ENCODE measurements around the gene UMAD1.

Gene UMAD1

GRCh38 chr7:7859411-7859810 lies 218.9 kb downstream of the UMAD1 start:
- no peak overlapping the region for H3K18ac ChIP-seq (ENCODE audit: low read length)
- H2BK15ac ChIP-seq (replicated peaks; ENCODE audit: low read depth) = no peak overlapping the region
- no peak for DNase-seq
- H4K8ac ChIP-seq (ENCODE audit: low read depth, low read length) = no peak overlapping the region
- no peaks in the 10 kb centered on the region for H3K4me1 ChIP-seq (ENCODE audit: control insufficient read depth, low read depth, low read length)
- no peak overlapping the region for H2BK120ac ChIP-seq (ENCODE audit: low read depth, low read length)
- no peak overlapping the region for H3K4ac ChIP-seq (ENCODE audit: low read depth, low read length)
- H3K27me3 ChIP-seq (ENCODE audit: insufficient read depth, low read length, poor library complexity) = no peaks in the 10 kb centered on the region
- no peak overlapping the region for H3K56ac ChIP-seq (ENCODE audit: low read length)
- no peaks in the 10 kb centered on the region for H3K79me1 ChIP-seq (ENCODE audit: low read length)
- H2AK5ac ChIP-seq (ENCODE audit: low read length) = no peak overlapping the region
- H3K27ac ChIP-seq (ENCODE audit: low read depth, low read length) = no peak overlapping the region
- H3K4me3 ChIP-seq (ENCODE audit: low read length) = no peak overlapping the region
- H3K23ac ChIP-seq (ENCODE audit: low read length) = no peak overlapping the region
- no peak overlapping the region for H2BK5ac ChIP-seq (ENCODE audit: low read length)
- no CpG with 5 or more reads among the region's 4 CpGs for WGBS (ENCODE audit: extremely low coverage, insufficient coverage, low lambda C conversion rate)
- no peaks in the 10 kb centered on the region for H3K36me3 ChIP-seq (ENCODE audit: control insufficient read depth, insufficient read depth, low read length)
- H3K79me2 ChIP-seq (ENCODE audit: control insufficient read depth, insufficient read depth, low read length) = no peaks in the 10 kb centered on the region
- no peak overlapping the region for H3K4me2 ChIP-seq (ENCODE audit: low read length)
- no peak overlapping the region for H3K9ac ChIP-seq (ENCODE audit: low read length)
- H4K5ac ChIP-seq (ENCODE audit: low read length) = no peak overlapping the region

- Histone ChIP-seq H3K27me3 (ENCODE audit: insufficient read depth, low read length, poor library complexity) (no peaks in the 10 kb centered on the region), H4K8ac (ENCODE audit: low read depth, low read length) (no peak overlapping the region), H3K79me1 (ENCODE audit: low read length) (no peaks in the 10 kb centered on the region), H3K79me2 (ENCODE audit: control insufficient read depth, insufficient read depth, low read length) (no peaks in the 10 kb centered on the region), H3K4ac (ENCODE audit: low read depth, low read length) (no peak overlapping the region), H2BK120ac (ENCODE audit: low read depth, low read length) (no peak overlapping the region), H2AK5ac (ENCODE audit: low read length) (no peak overlapping the region), H3K18ac (ENCODE audit: low read length) (no peak overlapping the region), H4K5ac (ENCODE audit: low read length) (no peak overlapping the region), H2BK15ac (replicated peaks; ENCODE audit: low read depth) (no peak overlapping the region), H3K4me3 (ENCODE audit: low read length) (no peak overlapping the region), H2BK5ac (ENCODE audit: low read length) (no peak overlapping the region), H3K4me2 (ENCODE audit: low read length) (no peak overlapping the region), H3K36me3 (ENCODE audit: control insufficient read depth, insufficient read depth, low read length) (no peaks in the 10 kb centered on the region), H3K27ac (ENCODE audit: low read depth, low read length) (no peak overlapping the region), H3K4me1 (ENCODE audit: control insufficient read depth, low read depth, low read length) (no peaks in the 10 kb centered on the region), H3K56ac (ENCODE audit: low read length) (no peak overlapping the region), H3K9ac (ENCODE audit: low read length) (no peak overlapping the region), H3K23ac (ENCODE audit: low read length) (no peak overlapping the region)
- no peak for DNase-seq
- WGBS (ENCODE audit: extremely low coverage, insufficient coverage, low lambda C conversion rate) = no CpG with 5 or more reads among the region's 1 CpG
These were observed 220.7 kb downstream of the UMAD1 start for GRCh38 chr7:7861211-7861633.

GRCh38 chr7:7862393-7862792 lies 221.8 kb downstream of the UMAD1 start:
- H2AK5ac ChIP-seq (ENCODE audit: low read length) = no peak overlapping the region
- H4K5ac ChIP-seq (ENCODE audit: low read length) = no peak overlapping the region
- no peaks in the 10 kb centered on the region for H3K36me3 ChIP-seq (ENCODE audit: control insufficient read depth, insufficient read depth, low read length)
- H2BK120ac ChIP-seq (ENCODE audit: low read depth, low read length) = no peak overlapping the region
- H3K4me1 ChIP-seq (ENCODE audit: control insufficient read depth, low read depth, low read length) = no peaks in the 10 kb centered on the region
- H3K27me3 ChIP-seq (ENCODE audit: insufficient read depth, low read length, poor library complexity) = no peaks in the 10 kb centered on the region
- no peak overlapping the region for H3K56ac ChIP-seq (ENCODE audit: low read length)
- H3K18ac ChIP-seq (ENCODE audit: low read length) = no peak overlapping the region
- no peak overlapping the region for H2BK5ac ChIP-seq (ENCODE audit: low read length)
- no peak overlapping the region for H2BK15ac ChIP-seq (replicated peaks; ENCODE audit: low read depth)
- no peak overlapping the region for H3K4ac ChIP-seq (ENCODE audit: low read depth, low read length)
- no peak for DNase-seq
- no peak overlapping the region for H3K4me2 ChIP-seq (ENCODE audit: low read length)
- H3K79me2 ChIP-seq (ENCODE audit: control insufficient read depth, insufficient read depth, low read length) = no peaks in the 10 kb centered on the region
- H3K9ac ChIP-seq (ENCODE audit: low read length) = no peak overlapping the region
- no peak overlapping the region for H3K23ac ChIP-seq (ENCODE audit: low read length)
- no peak overlapping the region for H4K8ac ChIP-seq (ENCODE audit: low read depth, low read length)
- H3K27ac ChIP-seq (ENCODE audit: low read depth, low read length) = no peak overlapping the region
- no peaks in the 10 kb centered on the region for H3K79me1 ChIP-seq (ENCODE audit: low read length)
- no peak overlapping the region for H3K4me3 ChIP-seq (ENCODE audit: low read length)
- WGBS (ENCODE audit: extremely low coverage, insufficient coverage, low lambda C conversion rate) = no CpG with 5 or more reads among the region's 2 CpGs

- no peak overlapping the region for H3K9ac ChIP-seq (ENCODE audit: low read length)
- no peak overlapping the region for H3K4me2 ChIP-seq (ENCODE audit: low read length)
- no peak overlapping the region for H2BK5ac ChIP-seq (ENCODE audit: low read length)
- no peak overlapping the region for H3K18ac ChIP-seq (ENCODE audit: low read length)
- H3K27ac ChIP-seq (ENCODE audit: low read depth, low read length) = no peak overlapping the region
- no CpG with 5 or more reads among the region's 10 CpGs for WGBS (ENCODE audit: extremely low coverage, insufficient coverage, low lambda C conversion rate)
- H4K5ac ChIP-seq (ENCODE audit: low read length) = no peak overlapping the region
- peak; percentile 5 for DNase-seq
- no peaks in the 10 kb centered on the region for H3K36me3 ChIP-seq (ENCODE audit: control insufficient read depth, insufficient read depth, low read length)
- no peak overlapping the region for H3K4me3 ChIP-seq (ENCODE audit: low read length)
- H3K79me2 ChIP-seq (ENCODE audit: control insufficient read depth, insufficient read depth, low read length) = no peaks in the 10 kb centered on the region
- no peak overlapping the region for H4K8ac ChIP-seq (ENCODE audit: low read depth, low read length)
- no peaks in the 10 kb centered on the region for H3K79me1 ChIP-seq (ENCODE audit: low read length)
- H3K27me3 ChIP-seq (ENCODE audit: insufficient read depth, low read length, poor library complexity) = no peaks in the 10 kb centered on the region
- H2AK5ac ChIP-seq (ENCODE audit: low read length) = no peak overlapping the region
- H2BK15ac ChIP-seq (replicated peaks; ENCODE audit: low read depth) = no peak overlapping the region
- no peak overlapping the region for H3K56ac ChIP-seq (ENCODE audit: low read length)
- H2BK120ac ChIP-seq (ENCODE audit: low read depth, low read length) = peak overlapping the region; percentile 18
- peak overlapping the region; percentile 78 for H3K4ac ChIP-seq (ENCODE audit: low read depth, low read length)
- peaks cover 7% of the 10 kb centered on the region for H3K4me1 ChIP-seq (ENCODE audit: control insufficient read depth, low read depth, low read length)
- no peak overlapping the region for H3K23ac ChIP-seq (ENCODE audit: low read length)
These were observed 227.5 kb downstream of the UMAD1 start for GRCh38 chr7:7867846-7868571.

GRCh38 chr7:7868572-7868899 lies 228.0 kb downstream of the UMAD1 start:
- no peak overlapping the region for H3K4ac ChIP-seq (ENCODE audit: low read depth, low read length)

GRCh38 chr7:7869036-7869435 lies 228.5 kb downstream of the UMAD1 start:
- peak; percentile 78 for DNase-seq
- H2AK5ac ChIP-seq (ENCODE audit: low read length) = no peak overlapping the region
- no peak overlapping the region for H3K56ac ChIP-seq (ENCODE audit: low read length)
- no peak overlapping the region for H3K23ac ChIP-seq (ENCODE audit: low read length)
- H3K27me3 ChIP-seq (ENCODE audit: insufficient read depth, low read length, poor library complexity) = no peaks in the 10 kb centered on the region
- no peak overlapping the region for H3K9ac ChIP-seq (ENCODE audit: low read length)
- H2BK15ac ChIP-seq (replicated peaks; ENCODE audit: low read depth) = no peak overlapping the region
- H3K4me2 ChIP-seq (ENCODE audit: low read length) = no peak overlapping the region
- no peak overlapping the region for H4K8ac ChIP-seq (ENCODE audit: low read depth, low read length)
- H3K4me1 ChIP-seq (ENCODE audit: control insufficient read depth, low read depth, low read length) = peaks cover 7% of the 10 kb centered on the region
- H3K4me3 ChIP-seq (ENCODE audit: low read length) = no peak overlapping the region
- H3K79me1 ChIP-seq (ENCODE audit: low read length) = no peaks in the 10 kb centered on the region
- H4K5ac ChIP-seq (ENCODE audit: low read length) = no peak overlapping the region
- H3K79me2 ChIP-seq (ENCODE audit: control insufficient read depth, insufficient read depth, low read length) = no peaks in the 10 kb centered on the region
- H2BK5ac ChIP-seq (ENCODE audit: low read length) = no peak overlapping the region
- H3K18ac ChIP-seq (ENCODE audit: low read length) = no peak overlapping the region
- no peak overlapping the region for H2BK120ac ChIP-seq (ENCODE audit: low read depth, low read length)
- H3K27ac ChIP-seq (ENCODE audit: low read depth, low read length) = no peak overlapping the region
- no peak overlapping the region for H3K4ac ChIP-seq (ENCODE audit: low read depth, low read length)
- WGBS (ENCODE audit: extremely low coverage, insufficient coverage, low lambda C conversion rate) = no CpG with 5 or more reads among the region's 1 CpG
- H3K36me3 ChIP-seq (ENCODE audit: control insufficient read depth, insufficient read depth, low read length) = no peaks in the 10 kb centered on the region

More at GRCh38 chr7:7868572-7868899, 228.0 kb downstream of the UMAD1 start:
- Histone ChIP-seq H3K4me1 (ENCODE audit: control insufficient read depth, low read depth, low read length) (peaks cover 7% of the 10 kb centered on the region), H4K8ac (ENCODE audit: low read depth, low read length) (no peak overlapping the region), H3K36me3 (ENCODE audit: control insufficient read depth, insufficient read depth, low read length) (no peaks in the 10 kb centered on the region), H3K79me2 (ENCODE audit: control insufficient read depth, insufficient read depth, low read length) (no peaks in the 10 kb centered on the region), H2BK15ac (replicated peaks; ENCODE audit: low read depth) (no peak overlapping the region), H3K79me1 (ENCODE audit: low read length) (no peaks in the 10 kb centered on the region), H2AK5ac (ENCODE audit: low read length) (no peak overlapping the region), H3K4me3 (ENCODE audit: low read length) (no peak overlapping the region), H3K9ac (ENCODE audit: low read length) (no peak overlapping the region), H3K27me3 (ENCODE audit: insufficient read depth, low read length, poor library complexity) (no peaks in the 10 kb centered on the region), H3K27ac (ENCODE audit: low read depth, low read length) (no peak overlapping the region), H3K56ac (ENCODE audit: low read length) (no peak overlapping the region), H3K18ac (ENCODE audit: low read length) (no peak overlapping the region), H2BK120ac (ENCODE audit: low read depth, low read length) (no peak overlapping the region), H3K4me2 (ENCODE audit: low read length) (no peak overlapping the region), H2BK5ac (ENCODE audit: low read length) (no peak overlapping the region), H4K5ac (ENCODE audit: low read length) (no peak overlapping the region), H3K23ac (ENCODE audit: low read length) (no peak overlapping the region)
- no CpG with 5 or more reads among the region's 1 CpG for WGBS (ENCODE audit: extremely low coverage, insufficient coverage, low lambda C conversion rate)
- DNase-seq = no peak
